Activated naive CD8-positive, alpha-beta T cell treated with anti-CD3 and anti-CD28 coated beads, Interleukin-2, amount 50 U/mL, for 16 hours (primary cell): Measurements from ENCODE around the gene SLC4A2.

Experiments used
- DNase-seq: peaks from one replicate; pipeline ENCODE4 v3.0.0-alpha.2; 2020; ENCODE audit warnings: low read depth, low spot score

SLC4A2 gene

DNA sequence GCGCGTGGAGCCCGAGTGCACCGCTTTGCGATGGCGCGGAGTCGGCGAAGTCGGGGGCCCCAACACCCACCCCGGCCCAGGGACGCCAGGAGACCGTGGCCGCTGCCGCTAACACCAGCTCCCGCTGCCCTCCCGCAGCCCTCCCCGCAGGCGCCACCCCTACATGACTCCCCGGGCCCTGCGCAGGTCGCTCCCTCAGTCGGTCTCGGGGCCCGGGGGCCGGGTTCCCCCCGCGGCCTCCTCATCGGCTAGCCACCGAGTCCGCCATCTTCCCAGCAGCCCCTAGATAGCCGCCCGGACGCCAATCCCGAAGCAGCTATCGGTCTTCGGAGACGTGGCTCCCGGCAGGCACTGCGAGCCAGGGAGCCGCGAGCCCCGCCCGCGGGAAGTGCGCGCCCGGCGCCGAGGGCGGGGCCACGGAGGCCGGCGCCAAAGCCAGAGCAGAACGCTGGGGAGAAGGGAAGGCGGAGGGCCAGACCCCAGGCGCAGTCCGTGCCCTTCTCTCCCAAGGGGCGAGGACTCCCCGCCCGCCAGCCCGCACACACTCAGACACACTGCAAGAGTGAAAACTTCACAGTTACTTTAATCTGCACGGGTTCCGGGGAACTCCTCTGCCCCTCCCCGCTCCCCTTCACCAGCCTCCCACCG is 21.3 kb downstream of the SLC4A2 start, which contains the start of gene FASTK:
TSS of gene FASTK (minus strand) at position 288 of the 648 bp plus-strand sequence. CDS start at position 245, 43 bp downstream.
- peak; percentile 75 for DNase-seq

DNA sequence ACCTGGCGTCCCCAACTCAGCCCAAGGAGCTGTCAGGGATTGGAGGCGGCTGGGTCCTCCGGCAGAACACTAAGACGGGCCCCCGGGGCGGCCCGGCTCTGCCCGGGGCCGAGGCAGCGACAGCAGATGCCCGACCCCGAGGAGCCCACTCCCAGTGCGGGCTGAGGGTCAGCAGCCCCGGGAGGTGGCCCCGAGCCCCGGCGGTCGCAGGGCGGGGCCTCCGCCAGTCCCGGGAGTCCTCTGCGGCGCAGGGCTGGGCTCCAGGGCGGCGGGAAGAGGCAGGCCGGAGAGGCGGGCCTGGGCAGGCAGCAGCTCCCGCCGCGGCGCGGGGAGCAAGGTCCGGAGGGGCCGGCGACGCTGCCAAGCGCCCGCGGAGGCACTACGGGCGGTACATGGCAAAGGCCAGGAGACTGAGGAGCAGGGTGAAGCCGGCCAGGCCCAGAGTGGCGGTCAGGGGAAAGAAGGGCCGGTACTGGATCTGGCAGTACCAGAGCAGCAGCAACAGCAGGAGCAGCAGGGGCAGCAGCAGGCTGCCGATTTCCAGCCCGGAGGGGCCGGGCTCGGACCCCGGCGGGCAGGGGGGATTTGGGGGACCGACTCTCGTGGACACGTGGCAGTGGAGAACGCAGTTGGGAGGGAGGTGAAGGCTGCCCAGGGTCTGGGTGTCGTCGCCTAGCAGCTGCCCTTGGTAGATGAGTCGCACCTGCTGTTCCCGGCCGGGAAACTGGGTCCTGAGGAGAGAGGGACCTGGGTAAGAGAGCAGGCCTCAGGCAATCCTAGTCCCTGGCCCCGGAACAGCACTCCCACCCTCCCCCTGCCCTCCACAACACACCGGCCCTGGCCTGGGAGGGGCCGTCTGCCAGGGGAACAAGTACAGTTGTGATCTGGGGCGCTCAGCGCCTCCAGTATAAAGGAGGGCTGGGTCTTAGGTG is 22.0 kb downstream of the SLC4A2 start:
- DNase-seq: no peak

DNA sequence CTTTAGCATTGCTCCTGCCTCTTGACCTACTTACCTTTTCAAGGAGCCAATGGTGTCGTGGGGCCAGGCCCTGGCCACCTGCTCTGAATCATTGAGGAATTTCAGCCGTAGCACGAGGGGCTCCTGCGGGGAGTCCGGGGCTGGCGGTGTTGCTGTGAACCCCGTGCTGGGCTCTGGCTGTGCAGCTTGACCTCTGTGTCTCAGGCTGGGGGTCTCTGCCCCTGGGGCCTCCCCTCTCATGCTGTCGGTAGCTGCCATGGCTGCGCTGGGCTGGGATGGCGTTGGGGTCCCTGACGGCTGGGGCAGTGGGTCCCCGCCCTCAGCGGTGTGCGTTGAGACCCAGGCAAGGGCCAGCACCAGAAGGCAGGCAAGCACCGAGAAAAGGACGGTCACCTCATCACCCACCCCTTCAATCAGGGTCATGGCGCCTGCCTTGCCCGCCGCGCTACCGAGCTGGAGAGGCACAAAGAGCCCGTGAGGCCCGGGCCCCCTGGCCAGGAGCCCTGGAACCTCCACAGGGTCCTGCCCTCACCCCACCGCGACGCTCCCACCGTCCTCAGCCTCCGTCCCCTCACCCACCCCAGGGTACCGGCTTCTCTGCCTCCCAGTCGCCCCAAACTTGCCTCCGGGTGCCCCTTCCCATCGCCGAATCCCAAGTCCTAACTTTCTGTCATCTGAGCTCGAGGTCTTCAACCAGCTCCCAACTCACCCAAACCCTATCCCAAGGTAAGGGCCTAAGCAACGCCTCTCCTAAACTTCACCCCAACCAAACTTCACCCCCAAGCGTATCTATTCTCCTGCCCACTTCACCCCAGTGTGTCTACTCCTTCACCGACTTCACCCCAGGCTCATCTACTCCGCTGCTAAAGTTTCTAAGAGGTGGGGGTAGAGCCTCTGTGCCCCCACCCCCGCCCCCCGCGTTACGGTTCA is 23.0 kb downstream of the SLC4A2 start:
- DNase-seq: no peak

DNA sequence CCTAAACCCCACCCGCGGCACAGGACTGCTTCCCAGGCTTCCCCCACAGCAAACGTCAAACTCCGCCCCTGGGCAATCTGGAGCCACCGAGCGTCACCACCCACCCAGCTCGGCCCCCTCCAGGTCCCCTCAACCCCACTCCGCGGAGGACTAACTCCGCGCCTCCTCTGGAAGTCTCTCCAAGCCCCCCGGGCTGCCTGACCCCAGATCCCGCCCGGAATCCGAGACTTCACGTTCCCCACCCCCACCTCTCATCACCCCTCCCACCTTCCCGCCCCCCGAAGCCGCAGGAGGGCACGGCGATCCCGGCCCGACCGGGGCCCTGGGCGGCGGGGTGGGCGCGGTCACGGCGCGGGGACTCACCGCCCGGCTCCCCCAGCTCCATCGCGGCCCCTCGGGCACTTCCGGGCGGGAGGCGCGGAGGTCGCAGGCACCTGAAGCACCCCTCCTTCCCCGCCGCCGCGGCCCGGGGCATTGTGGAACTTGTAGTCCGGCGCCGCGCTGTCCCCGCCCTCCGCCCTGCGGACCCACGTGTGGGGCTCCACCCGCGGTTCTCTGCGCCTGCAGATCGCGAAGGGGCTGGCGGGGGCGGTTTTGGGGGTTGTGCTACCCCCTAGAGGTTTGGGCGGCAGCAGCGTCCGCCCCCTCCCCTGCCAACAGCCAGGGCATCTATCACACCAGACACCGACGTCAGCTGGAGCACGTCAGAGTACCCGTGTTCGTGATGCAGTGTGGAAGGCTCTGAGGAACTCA is 23.9 kb downstream of the SLC4A2 start, which contains the start of gene TMUB1:
TSS of gene TMUB1 (minus strand) at position 423 of the 753 bp plus-strand sequence. CDS start 930 bp downstream, outside the sequence.
- peak; percentile 64 for DNase-seq

DNA sequence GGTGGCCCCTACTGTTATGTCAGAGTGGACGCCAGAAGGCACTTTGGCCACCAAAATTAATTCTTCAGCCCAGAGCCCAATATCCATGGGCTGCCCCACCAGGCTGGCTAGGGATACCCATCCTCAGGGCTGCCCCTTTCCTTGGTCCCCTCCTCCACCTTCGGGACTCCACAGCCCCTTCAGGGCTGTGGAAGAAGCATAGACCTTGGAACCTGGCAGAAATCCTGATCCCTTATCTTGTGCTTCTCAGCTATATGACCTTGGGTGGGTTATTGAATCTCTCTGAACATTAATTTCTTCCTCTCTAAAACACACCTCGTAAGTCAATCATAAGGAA is 24.4 kb downstream of the SLC4A2 start:
- DNase-seq: no peak

DNA sequence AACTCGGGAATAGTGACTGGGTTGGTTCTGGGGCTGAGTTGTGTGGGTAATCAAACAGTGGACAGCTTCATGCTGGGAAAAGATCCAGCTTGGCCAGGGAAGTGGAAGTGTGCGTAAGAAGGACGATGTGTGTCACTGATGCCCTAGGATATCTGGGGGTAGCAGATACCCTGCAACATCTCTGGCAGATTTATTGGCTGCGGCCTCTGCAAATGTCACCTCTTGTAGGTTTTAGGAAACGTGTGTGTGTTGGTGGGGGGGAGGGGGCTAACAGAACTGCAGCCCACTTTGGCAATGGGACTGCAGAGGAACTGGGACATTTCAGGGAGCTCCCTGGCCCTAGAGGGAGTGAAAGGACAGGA is 25.9 kb downstream of the SLC4A2 start:
- DNase-seq: no peak

GRCh38 chr7:151085691-151086620 is 26.6 kb downstream of the SLC4A2 start, which contains the start of gene AGAP3:
Gene AGAP3, plus strand, starts transcription at chr7:151086475. Its CDS starts 267 bp downstream, at chr7:151086742.
- DNase-seq: no peak

GRCh38 chr7:151086802-151087244 is 27.4 kb downstream of the SLC4A2 start:
- no peak for DNase-seq

GRCh38 chr7:151087245-151088018 is 28.0 kb downstream of the SLC4A2 start:
- no peak for DNase-seq

- DNase-seq: no peak
These were observed 28.8 kb downstream of the SLC4A2 start for GRCh38 chr7:151088019-151088855.

DNA sequence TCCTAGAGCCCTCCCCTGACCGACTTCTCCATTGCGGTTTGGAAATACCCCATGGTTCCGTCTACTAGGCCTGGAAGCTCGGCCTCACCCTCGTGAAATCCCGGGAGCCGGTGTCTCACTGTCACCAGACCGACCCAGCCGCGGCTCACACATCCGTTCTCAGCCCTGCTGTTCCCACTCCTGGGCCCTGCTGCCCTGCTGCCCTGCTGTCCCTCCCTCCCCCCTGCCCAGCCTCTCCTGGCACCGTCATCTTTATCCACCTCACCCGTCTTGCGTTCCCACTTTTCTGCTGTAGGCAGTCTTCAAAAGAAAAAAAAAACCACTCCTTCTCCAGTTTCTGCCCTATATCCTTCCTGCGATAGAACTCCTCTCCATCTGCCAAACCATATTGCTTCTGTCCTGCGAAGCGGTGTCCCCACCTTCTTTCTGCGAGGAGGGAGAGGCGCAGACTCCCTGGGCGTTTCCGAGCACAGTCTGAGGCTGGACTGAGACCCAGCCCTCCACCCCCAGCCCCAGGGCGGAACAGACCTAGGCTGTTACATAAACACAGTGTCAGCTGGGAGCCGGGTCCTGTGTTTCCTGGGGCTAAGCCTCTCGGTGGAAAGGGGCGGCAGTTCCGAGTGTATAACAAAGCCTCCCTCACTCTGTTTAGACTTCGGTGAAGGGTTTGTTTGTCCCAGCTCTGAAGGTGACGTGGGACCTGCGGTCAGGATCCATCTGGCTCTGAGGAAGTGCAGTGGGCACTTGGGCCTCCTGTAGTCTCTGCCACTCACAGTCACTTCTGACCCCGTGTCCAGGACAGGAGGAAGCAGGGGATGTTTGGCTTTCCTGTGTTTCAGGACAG is 29.7 kb downstream of the SLC4A2 start:
- no peak for DNase-seq

- no peak for DNase-seq
These were observed 30.7 kb downstream of the SLC4A2 start for GRCh38 chr7:151089893-151090730.

- DNase-seq: no peak
These were observed 31.6 kb downstream of the SLC4A2 start for GRCh38 chr7:151091003-151091402.

DNA sequence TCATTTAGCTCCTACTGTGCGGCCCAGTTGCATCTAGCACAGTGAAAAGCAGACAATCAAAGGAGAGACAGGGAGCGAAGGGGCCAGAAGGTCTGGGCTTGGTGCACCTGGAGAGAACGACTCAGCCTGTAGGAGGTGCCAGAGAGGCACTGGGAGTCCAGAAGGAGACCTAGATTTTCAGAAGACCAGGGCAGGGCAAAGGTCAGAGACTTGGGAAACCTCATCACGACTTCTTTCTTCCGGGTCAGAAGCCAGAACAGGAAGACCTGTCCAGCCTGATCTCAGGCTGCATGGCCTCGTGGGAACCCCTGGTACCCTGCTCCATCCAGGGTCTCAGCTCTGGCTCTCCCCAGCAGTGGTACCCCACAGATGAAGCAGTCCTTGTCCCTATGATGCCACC is 32.0 kb downstream of the SLC4A2 start:
- DNase-seq: no peak

DNA sequence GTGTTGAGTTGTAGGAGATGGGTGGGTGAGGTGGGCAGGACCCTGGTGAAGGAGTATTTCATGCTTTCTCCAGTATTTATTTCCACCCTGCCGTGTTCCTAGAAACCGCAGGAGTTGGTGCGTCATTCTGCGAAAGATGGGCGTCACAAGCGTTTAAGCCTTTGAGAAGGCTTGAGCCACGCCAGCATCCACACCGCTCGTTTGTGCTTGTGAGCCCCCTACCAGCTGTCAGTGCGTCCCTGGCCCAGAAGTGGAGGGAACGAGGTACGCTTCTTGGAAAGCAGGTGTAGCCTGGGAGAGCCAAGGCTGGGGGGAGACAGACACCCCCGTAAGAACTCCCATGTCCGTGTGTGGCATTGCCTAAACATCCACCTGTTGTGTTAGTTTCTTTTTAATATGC is 32.6 kb downstream of the SLC4A2 start:
- DNase-seq: no peak

GRCh38 chr7:151093748-151094147 is 34.4 kb downstream of the SLC4A2 start:
- DNase-seq: no peak
